GM12891 (cell line): ENCODE data around the gene SLC25A24.
"Not testable (repeated sequence)": the region's sequence is repeated elsewhere in the genome, so short reads cannot be mapped to it uniquely, and the experiment has no call there.

Experiments used
- POLR2A ChIP-seq: IDR thresholded peaks from 2 replicates; pipeline ENCODE4 v1.6.1; 2011; ENCODE audit warnings: low read depth, low read length, control low read depth
- POLR2AphosphoS5 ChIP-seq: IDR thresholded peaks from 2 replicates; pipeline ENCODE4 v1.6.1; 2011; ENCODE audit warnings: low read depth, low read length, control low read depth
- SPI1 ChIP-seq: IDR thresholded peaks from 2 replicates; pipeline ENCODE4 v1.6.1; 2011; ENCODE audit warnings: low read depth, low read length, control low read depth
- TAF1 ChIP-seq: IDR thresholded peaks from 2 replicates; pipeline ENCODE4 v1.6.1; 2011; ENCODE audit warnings: low read depth, low read length, control low read depth

DNA sequence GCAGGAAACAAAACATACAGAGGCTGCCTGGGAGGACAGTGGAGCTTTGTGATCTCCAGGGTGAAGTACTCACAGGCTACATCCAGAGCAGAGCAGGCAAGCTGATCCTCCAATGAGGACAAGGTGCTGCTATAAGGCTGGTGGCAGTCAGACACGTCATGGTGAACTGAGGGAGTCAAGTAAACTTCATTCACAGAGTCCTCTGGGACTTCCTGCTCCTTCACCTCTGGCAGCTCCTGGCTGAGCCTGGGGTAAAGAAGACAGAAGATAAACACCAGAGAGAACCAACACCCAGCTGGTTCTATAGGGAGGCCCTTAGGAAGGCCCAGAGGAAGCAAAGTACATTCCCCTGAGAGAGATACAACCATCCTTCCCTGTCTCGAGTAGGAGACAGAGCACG is 32.0 kb upstream of the SLC25A24 start:
- not testable (repeated sequence) for TF ChIP-seq POLR2AphosphoS5, SPI1, TAF1, POLR2A
